WTC11 (cell line): ENCODE results near the gene TINAG. TPM values are rescaled to one million over a fixed set of nuclear protein-coding genes. Genes with fewer than 3 reads are reported as not detected.

Experiments
- ATAC-seq: fragments of 200-7000 bp; cut with Tn5 transposase; 2 replicates; pipeline ENCODE4 v1.10.0; 2021; ENCODE audit warnings: mild to moderate bottlenecking, moderate library complexity
- CTCF ChIA-PET: fragments of 300-600 bp; sonication (Branson Sonifier 250); formaldehyde crosslinking; loops from one replicate; lab custom pipeline; 2021; ENCODE audit warnings: antibody characterized with exemption; lab: Charles Lee
- POLR2A ChIA-PET: fragments of 350-600 bp; sonication (Branson Sonifier 250); formaldehyde crosslinking; loops from one replicate; lab custom pipeline; 2021; ENCODE audit warnings: antibody characterized with exemption; lab: Charles Lee
- DNase-seq: peaks from one replicate; pipeline ENCODE4 v3.0.0; 2021; ENCODE audit warnings: low spot score
- H3K27ac Mint-ChIP-seq: 2 replicates; pipeline ENCODE4 v1.8.0; 2021; ENCODE audit warnings: mixed read lengths
- H3K27me3 Mint-ChIP-seq: 2 replicates; pipeline ENCODE4 v1.8.0; 2021; ENCODE audit warnings: low read depth, mild to moderate bottlenecking, moderate library complexity, mixed read lengths
- H3K36me3 Mint-ChIP-seq: 2 replicates; pipeline ENCODE4 v1.8.0; 2021; ENCODE audit warnings: mixed read lengths
- H3K4me1 Mint-ChIP-seq: 2 replicates; pipeline ENCODE4 v1.8.0; 2022; ENCODE audit warnings: mixed read lengths
- H3K4me3 Mint-ChIP-seq: 2 replicates; pipeline ENCODE4 v1.8.0; 2021; ENCODE audit warnings: mild to moderate bottlenecking, moderate library complexity, mixed read lengths
- H3K9me3 Mint-ChIP-seq: 2 replicates; pipeline ENCODE4 v1.8.0; 2021; ENCODE audit warnings: mixed read lengths
- KAT7 ChIP-seq: sonication (generic); formaldehyde crosslinking; IDR thresholded peaks from 2 replicates; pipeline ENCODE4 v1.8.1; 2023; ENCODE audit warnings: missing genetic modification reagents, mild to moderate bottlenecking, borderline replicate concordance
- NR1H2 ChIP-seq: sonication (generic); formaldehyde crosslinking; IDR thresholded peaks from 2 replicates; pipeline ENCODE4 v1.9.0; 2021; ENCODE audit warnings: mild to moderate bottlenecking, moderate library complexity, missing genetic modification reagents
- NR2C2 ChIP-seq: sonication (generic); formaldehyde crosslinking; IDR thresholded peaks from 2 replicates; pipeline ENCODE4 v1.8.0; 2022; ENCODE audit warnings: mild to moderate bottlenecking, missing genetic modification reagents
- SOX15 ChIP-seq: fragments of 250-450 bp; sonication (Bioruptor Pico); IDR thresholded peaks from 2 replicates; pipeline ENCODE4 v1.9.0; 2021; ENCODE audit warnings: mild to moderate bottlenecking
- ZNF425 ChIP-seq: fragments of 250-450 bp; sonication (Bioruptor Pico); conservative IDR thresholded peaks from 2 replicates; pipeline ENCODE4 v1.9.0; 2021; ENCODE audit warnings: mild to moderate bottlenecking
- ZSCAN18 ChIP-seq: fragments of 250-450 bp; sonication (Bioruptor Pico); IDR thresholded peaks from 2 replicates; pipeline ENCODE4 v2.1.2; 2022; ENCODE audit warnings: mild to moderate bottlenecking, moderate library complexity
- total RNA-seq: library from RNA; stranded (reverse); gene quantifications from 3 replicates; pipeline ENCODE4 v1.2.3, GENCODE V29; 2021

Gene TINAG
- total RNA-seq, 1 experiment from 2014 or later, result not detected

GRCh38 chr6:54431466-54431865 is 123.2 kb downstream of the TINAG start:
- Mint-ChIP-seq H3K36me3 (no peaks in the 10 kb centered on the region), H3K27ac (no peak overlapping the region), H3K4me1 (no peaks in the 10 kb centered on the region), H3K9me3 (no peaks in the 10 kb centered on the region), H3K27me3 (no peaks in the 10 kb centered on the region), H3K4me3 (no peak overlapping the region)
- CTCF ChIA-PET, result no interaction called here
- POLR2A ChIA-PET, result no interaction called here
- DNase-seq (no peak), ATAC-seq (no peak)
- no peak for TF ChIP-seq KAT7
- no peak for TF ChIP-seq SOX15 (CRISPR knock-in tag)
- no peak for TF ChIP-seq ZSCAN18 (CRISPR knock-in tag)
- TF ChIP-seq ZNF425, result no peak
- no peak for TF ChIP-seq NR2C2 (CRISPR knock-in tag)
- TF ChIP-seq NR1H2, result no peak

Other genes starting within 250 kb of the TINAG start
- not detected in 3 replicates for gene MLIP, start 197.0 kb upstream of the TINAG start, total RNA-seq